ENCODE measurements around the gene STYK1.
A peak's percentile ranks its signal among the peaks of the same experiment; 100 is the strongest.

STYK1 gene

DNA sequence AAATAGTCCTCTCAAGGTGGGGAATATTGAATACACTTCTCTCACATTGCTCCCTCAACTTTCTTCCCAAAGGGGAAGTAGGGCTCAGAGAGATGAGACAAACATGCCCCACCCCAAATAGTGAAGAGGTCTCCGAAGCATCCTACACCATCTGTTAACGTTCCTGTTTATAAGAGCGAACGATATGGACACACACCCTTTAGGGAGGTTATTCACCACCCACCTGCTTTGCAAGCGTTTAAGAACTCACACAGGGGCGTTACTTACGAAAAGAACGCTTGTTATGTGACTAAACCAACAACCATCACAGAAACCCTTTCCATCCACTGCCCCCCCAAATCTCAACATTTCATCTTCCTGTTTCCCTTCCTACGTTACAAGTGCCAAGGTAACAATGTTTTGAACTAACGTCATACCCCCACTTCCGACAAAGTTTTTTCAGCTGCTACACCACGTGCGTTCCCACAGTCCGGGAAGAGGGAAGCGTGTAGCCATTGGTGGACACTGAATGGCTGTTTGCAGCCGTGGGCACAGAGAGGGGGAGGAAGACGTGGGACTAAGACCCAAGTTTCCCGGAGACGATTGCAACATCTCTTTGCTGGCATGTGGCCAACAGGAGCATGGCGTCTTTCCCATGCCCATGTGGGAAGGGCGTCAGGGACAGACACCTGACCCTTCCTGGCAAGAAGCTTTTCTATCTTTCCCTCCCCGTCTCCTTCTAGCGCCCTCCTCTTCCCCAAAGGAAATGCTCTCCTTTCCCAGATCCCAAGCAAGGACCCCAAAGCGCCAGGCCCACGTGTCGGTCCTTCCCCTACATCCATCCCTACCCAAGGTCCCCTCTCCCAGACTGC, 48.0 kb upstream of the STYK1 start:
- Histone ChIP-seq H3K27ac (ENCODE audit: low read length, poor library complexity, severe bottlenecking) (peak overlapping the region; percentile 59), H3K4me1 (ENCODE audit: control insufficient read depth, insufficient read depth, low read depth, low read length) (no peaks in the 10 kb centered on the region), H3K9ac (ENCODE audit: low read length) (peak overlapping the region; percentile 96), H3K27me3 (ENCODE audit: control insufficient read depth in 1 of 2, insufficient read depth in 1 of 2, low read length in 2 of 2) (no peaks in the 10 kb centered on the region), H3K79me1 (replicated peaks; ENCODE audit: low read length, poor library complexity, severe bottlenecking) (no peaks in the 10 kb centered on the region), H3K14ac (ENCODE audit: low read length in 2 of 2) (no peak overlapping the region), H2BK15ac (ENCODE audit: low read depth, poor library complexity, severe bottlenecking) (no peak overlapping the region), H3K4ac (ENCODE audit: low read depth in 1 of 2, low read length in 2 of 2) (no peak overlapping the region), H3K18ac (ENCODE audit: low read depth in 1 of 2, low read length in 2 of 2) (peak overlapping the region; percentile 28 to 37), H3K36me3 (ENCODE audit: control insufficient read depth in 1 of 2, insufficient read depth in 2 of 2, low read depth in 1 of 2, low read length in 2 of 2) (no peaks in the 10 kb centered on the region), H3K4me3 (ENCODE audit: insufficient read depth in 1 of 2, low read depth in 1 of 2, low read length in 2 of 2) (peak overlapping the region; percentile 86 to 99), H2AFZ (ENCODE audit: low read depth, low read length) (no peak overlapping the region), H2BK12ac (ENCODE audit: low read length in 2 of 2) (peak overlapping the region in 1 of 2 experiments; percentile 37), H3K23ac (ENCODE audit: low read length in 2 of 2) (no peak overlapping the region), H4K8ac (ENCODE audit: low read length) (no peak overlapping the region), H2BK5ac (ENCODE audit: low read depth, low read length, poor library complexity, severe bottlenecking) (no peak overlapping the region), H2BK120ac (ENCODE audit: low read depth, low read length) (no peak overlapping the region), H3K9me3 (ENCODE audit: control insufficient read depth, low read length) (no peaks in the 10 kb centered on the region), H2AK5ac (ENCODE audit: low read length, severe bottlenecking) (no peak overlapping the region), H3K4me2 (ENCODE audit: low read length, poor library complexity, severe bottlenecking) (peak overlapping the region; percentile 61), H4K91ac (ENCODE audit: low read length) (no peak overlapping the region)
- peak; percentile 97 for DNase-seq
- WGBS, result 1% methylated on average over 24 of the region's 26 CpGs

GRCh38 chr12:10720974-10721650, 47.3 kb upstream of the STYK1 start:
- no peak overlapping the region for H4K8ac ChIP-seq (ENCODE audit: low read length)
- no peaks in the 10 kb centered on the region for H3K4me1 ChIP-seq (ENCODE audit: control insufficient read depth, insufficient read depth, low read depth, low read length)
- H3K14ac ChIP-seq (ENCODE audit: low read length in 2 of 2), result no peak overlapping the region
- no peaks in the 10 kb centered on the region for H3K27me3 ChIP-seq (ENCODE audit: control insufficient read depth in 1 of 2, insufficient read depth in 1 of 2, low read length in 2 of 2)
- no peak overlapping the region for H4K91ac ChIP-seq (ENCODE audit: low read length)
- H3K36me3 ChIP-seq (ENCODE audit: control insufficient read depth in 1 of 2, insufficient read depth in 2 of 2, low read depth in 1 of 2, low read length in 2 of 2), result no peaks in the 10 kb centered on the region
- H3K18ac ChIP-seq (ENCODE audit: low read depth in 1 of 2, low read length in 2 of 2), result no peak overlapping the region
- no peak overlapping the region for H2BK120ac ChIP-seq (ENCODE audit: low read depth, low read length)
- peak overlapping the region; percentile 57 for H3K27ac ChIP-seq (ENCODE audit: low read length, poor library complexity, severe bottlenecking)
- H2BK5ac ChIP-seq (ENCODE audit: low read depth, low read length, poor library complexity, severe bottlenecking), result no peak overlapping the region
- no peak overlapping the region for H3K4ac ChIP-seq (ENCODE audit: low read depth in 1 of 2, low read length in 2 of 2)
- no peak overlapping the region for H2AK5ac ChIP-seq (ENCODE audit: low read length, severe bottlenecking)
- H3K4me2 ChIP-seq (ENCODE audit: low read length, poor library complexity, severe bottlenecking), result peak overlapping the region; percentile 61
- 36% methylated on average over 3 of the region's 3 CpGs for WGBS
- no peaks in the 10 kb centered on the region for H3K9me3 ChIP-seq (ENCODE audit: control insufficient read depth, low read length)
- no peak overlapping the region for H3K23ac ChIP-seq (ENCODE audit: low read length in 2 of 2)
- DNase-seq, result peak; percentile 27
- no peak overlapping the region for H2BK15ac ChIP-seq (ENCODE audit: low read depth, poor library complexity, severe bottlenecking)
- no peaks in the 10 kb centered on the region for H3K79me1 ChIP-seq (replicated peaks; ENCODE audit: low read length, poor library complexity, severe bottlenecking)
- no peak overlapping the region for H2BK12ac ChIP-seq (ENCODE audit: low read length in 2 of 2)
- no peak overlapping the region for H2AFZ ChIP-seq (ENCODE audit: low read depth, low read length)
- peak overlapping the region in 1 of 2 experiments; percentile 99 for H3K4me3 ChIP-seq (ENCODE audit: insufficient read depth in 1 of 2, low read depth in 1 of 2, low read length in 2 of 2)
- peak overlapping the region; percentile 96 for H3K9ac ChIP-seq (ENCODE audit: low read length)

DNA sequence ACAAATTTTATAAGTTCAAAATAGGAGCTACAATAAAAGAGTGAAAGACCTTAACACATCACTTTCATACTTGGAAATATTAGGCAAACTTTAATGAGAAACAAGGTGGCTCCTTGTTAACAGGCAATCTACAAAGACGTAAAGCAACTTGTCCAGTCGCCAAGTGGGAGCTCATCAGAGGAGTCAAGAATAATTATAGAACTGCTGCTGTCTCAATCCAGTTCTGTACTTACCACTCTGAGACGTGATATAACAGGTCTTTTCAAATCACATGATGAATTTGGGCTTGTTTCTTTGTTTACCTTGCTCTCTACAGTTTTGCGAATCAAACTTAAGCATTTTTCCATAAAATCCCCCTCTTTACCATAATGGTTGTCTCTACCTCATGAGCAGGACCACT, 45.6 kb upstream of the STYK1 start:
- Histone ChIP-seq H3K79me1 (replicated peaks; ENCODE audit: low read length, poor library complexity, severe bottlenecking) (peaks cover 2% of the 10 kb centered on the region), H3K9me3 (ENCODE audit: control insufficient read depth, low read length) (no peaks in the 10 kb centered on the region), H3K23ac (ENCODE audit: low read length in 2 of 2) (no peak overlapping the region), H3K27ac (ENCODE audit: low read length, poor library complexity, severe bottlenecking) (no peak overlapping the region), H2BK5ac (ENCODE audit: low read depth, low read length, poor library complexity, severe bottlenecking) (no peak overlapping the region), H3K4me2 (ENCODE audit: low read length, poor library complexity, severe bottlenecking) (no peak overlapping the region), H3K9ac (ENCODE audit: low read length) (peak overlapping the region; percentile 96), H4K91ac (ENCODE audit: low read length) (no peak overlapping the region), H3K18ac (ENCODE audit: low read depth in 1 of 2, low read length in 2 of 2) (no peak overlapping the region), H3K4me1 (ENCODE audit: control insufficient read depth, insufficient read depth, low read depth, low read length) (no peaks in the 10 kb centered on the region), H3K36me3 (ENCODE audit: control insufficient read depth in 1 of 2, insufficient read depth in 2 of 2, low read depth in 1 of 2, low read length in 2 of 2) (peaks cover 6 to 15% of the 10 kb centered on the region in 2 experiments), H3K14ac (ENCODE audit: low read length in 2 of 2) (no peak overlapping the region), H3K27me3 (ENCODE audit: control insufficient read depth in 1 of 2, insufficient read depth in 1 of 2, low read length in 2 of 2) (no peaks in the 10 kb centered on the region), H2AK5ac (ENCODE audit: low read length, severe bottlenecking) (no peak overlapping the region), H3K4me3 (ENCODE audit: insufficient read depth in 1 of 2, low read depth in 1 of 2, low read length in 2 of 2) (peak overlapping the region in 1 of 2 experiments; percentile 99), H2AFZ (ENCODE audit: low read depth, low read length) (no peak overlapping the region), H2BK12ac (ENCODE audit: low read length in 2 of 2) (no peak overlapping the region), H2BK120ac (ENCODE audit: low read depth, low read length) (no peak overlapping the region), H2BK15ac (ENCODE audit: low read depth, poor library complexity, severe bottlenecking) (no peak overlapping the region), H3K4ac (ENCODE audit: low read depth in 1 of 2, low read length in 2 of 2) (no peak overlapping the region), H4K8ac (ENCODE audit: low read length) (no peak overlapping the region)
- no peak for DNase-seq
- WGBS, result 85% methylated on average over 4 of the region's 4 CpGs

DNA sequence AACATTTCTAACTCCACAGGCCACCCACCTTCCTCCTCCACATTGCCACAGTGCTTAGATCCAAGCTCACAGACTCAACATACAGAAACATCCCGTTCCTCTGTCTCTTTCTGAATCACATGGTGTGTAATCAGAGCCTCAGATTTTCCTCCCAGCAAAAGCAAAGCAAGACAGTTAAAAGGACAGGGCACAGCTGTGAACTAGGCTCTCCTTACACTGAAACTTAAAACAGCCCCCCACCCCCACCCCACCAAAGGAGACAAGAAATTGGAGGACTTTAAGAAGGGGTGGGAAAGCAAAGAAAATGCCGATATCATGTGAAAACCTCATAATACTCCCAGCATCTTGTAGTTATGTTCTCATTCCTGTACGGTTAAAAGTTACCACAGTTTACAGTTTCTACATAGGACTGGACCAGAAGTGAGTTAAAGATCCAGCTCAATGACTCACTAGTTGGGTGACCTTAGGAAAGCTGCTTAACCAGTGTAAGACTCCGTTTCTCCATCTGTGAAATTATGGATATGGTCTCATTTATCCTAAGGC, 44.5 kb upstream of the STYK1 start:
- Histone ChIP-seq H3K79me1 (replicated peaks; ENCODE audit: low read length, poor library complexity, severe bottlenecking) (peaks cover 2% of the 10 kb centered on the region), H4K91ac (ENCODE audit: low read length) (no peak overlapping the region)

More for the DNA sequence above, 44.5 kb upstream of the STYK1 start:
- peak; percentile 90 for DNase-seq
- 0% methylated on average over 1 of the region's 4 CpGs for WGBS
- H2AFZ ChIP-seq (ENCODE audit: low read depth, low read length), result no peak overlapping the region
- H3K14ac ChIP-seq (ENCODE audit: low read length in 2 of 2), result no peak overlapping the region
- H3K4me2 ChIP-seq (ENCODE audit: low read length, poor library complexity, severe bottlenecking), result peak overlapping the region; percentile 80
- peak overlapping the region; percentile 96 for H3K27ac ChIP-seq (ENCODE audit: low read length, poor library complexity, severe bottlenecking)
- peak overlapping the region; percentile 24 for H2BK5ac ChIP-seq (ENCODE audit: low read depth, low read length, poor library complexity, severe bottlenecking)
- H2BK12ac ChIP-seq (ENCODE audit: low read length in 2 of 2), result peak overlapping the region; percentile 51 to 71
- H3K27me3 ChIP-seq (ENCODE audit: control insufficient read depth in 1 of 2, insufficient read depth in 1 of 2, low read length in 2 of 2), result no peaks in the 10 kb centered on the region
- no peak overlapping the region for H2BK120ac ChIP-seq (ENCODE audit: low read depth, low read length)
- H3K9me3 ChIP-seq (ENCODE audit: control insufficient read depth, low read length), result no peaks in the 10 kb centered on the region
- H3K4ac ChIP-seq (ENCODE audit: low read depth in 1 of 2, low read length in 2 of 2), result no peak overlapping the region
- H3K4me1 ChIP-seq (ENCODE audit: control insufficient read depth, insufficient read depth, low read depth, low read length), result no peaks in the 10 kb centered on the region
- H3K9ac ChIP-seq (ENCODE audit: low read length), result peak overlapping the region; percentile 96
- no peak overlapping the region for H4K8ac ChIP-seq (ENCODE audit: low read length)
- no peak overlapping the region for H3K23ac ChIP-seq (ENCODE audit: low read length in 2 of 2)
- peak overlapping the region; percentile 49 for H2AK5ac ChIP-seq (ENCODE audit: low read length, severe bottlenecking)
- H2BK15ac ChIP-seq (ENCODE audit: low read depth, poor library complexity, severe bottlenecking), result no peak overlapping the region
- H3K18ac ChIP-seq (ENCODE audit: low read depth in 1 of 2, low read length in 2 of 2), result peak overlapping the region in 1 of 2 experiments; percentile 24
- H3K4me3 ChIP-seq (ENCODE audit: insufficient read depth in 1 of 2, low read depth in 1 of 2, low read length in 2 of 2), result peak overlapping the region in 1 of 2 experiments; percentile 99
- H3K36me3 ChIP-seq (ENCODE audit: control insufficient read depth in 1 of 2, insufficient read depth in 2 of 2, low read depth in 1 of 2, low read length in 2 of 2), result peaks cover 6 to 26% of the 10 kb centered on the region in 2 experiments

Data from mesenchymal stem cell (in vitro differentiated cells and primary cell).